GM19035 (cell line): ENCODE measurements around the gene CD58.
"Not testable (repeated sequence)": the region's sequence is repeated elsewhere in the genome, so short reads cannot be mapped to it uniquely, and the experiment has no call there.

ENCODE experiments used
- ATAC-seq: cut with Tn5 transposase; IDR thresholded peaks from one replicate; pipeline ENCODE4 v1.9.1; 2021; ENCODE audit not compliant: unreplicated experiment

CD58 gene

GRCh38 chr1:116570358-116571214, at the start of gene CD58:
TSS of gene CD58 (minus strand) at chr1:116571026. CDS start at chr1:116570972, 54 bp downstream.
- peak; percentile 64 for ATAC-seq

- ATAC-seq, result not testable (repeated sequence)
These were observed 49.6 kb upstream of the CD58 start for GRCh38 chr1:116620392-116620791.

GRCh38 chr1:116619106-116619505, 48.3 kb upstream of the CD58 start:
- ATAC-seq, result not testable (repeated sequence)

GRCh38 chr1:116617808-116618207, 47.0 kb upstream of the CD58 start:
- not testable (repeated sequence) for ATAC-seq

GRCh38 chr1:116613825-116614224, 43.0 kb upstream of the CD58 start:
- not testable (repeated sequence) for ATAC-seq

- ATAC-seq, result not testable (repeated sequence)
These were observed 39.1 kb upstream of the CD58 start for GRCh38 chr1:116609801-116610371.

- ATAC-seq, result not testable (repeated sequence)
These were observed 38.0 kb upstream of the CD58 start for GRCh38 chr1:116608841-116609240.

- ATAC-seq, result not testable (repeated sequence)
These were observed 37.3 kb upstream of the CD58 start for GRCh38 chr1:116608151-116608550.

GRCh38 chr1:116607463-116607862, 36.6 kb upstream of the CD58 start:
- ATAC-seq, result not testable (repeated sequence)

- not testable (repeated sequence) for ATAC-seq
These were observed 35.2 kb upstream of the CD58 start for GRCh38 chr1:116606067-116606466.

- ATAC-seq, result no peak
These were observed 34.5 kb upstream of the CD58 start for GRCh38 chr1:116605315-116605714.

GRCh38 chr1:116604408-116604807, 33.6 kb upstream of the CD58 start:
- not testable (repeated sequence) for ATAC-seq

GRCh38 chr1:116603646-116604045, 32.8 kb upstream of the CD58 start:
- ATAC-seq, result not testable (repeated sequence)

- not testable (repeated sequence) for ATAC-seq
These were observed 28.5 kb upstream of the CD58 start for GRCh38 chr1:116599369-116599768.

GRCh38 chr1:116598420-116599036, 27.7 kb upstream of the CD58 start:
- not testable (repeated sequence) for ATAC-seq

- peak; percentile 84 for ATAC-seq
These were observed 26.6 kb upstream of the CD58 start for GRCh38 chr1:116597388-116597787.

GRCh38 chr1:116596742-116597307, 26.0 kb upstream of the CD58 start:
- ATAC-seq, result not testable (repeated sequence)

- not testable (repeated sequence) for ATAC-seq
These were observed 25.3 kb upstream of the CD58 start for GRCh38 chr1:116595946-116596741.

GRCh38 chr1:116595065-116595840, 24.4 kb upstream of the CD58 start:
- ATAC-seq, result not testable (repeated sequence)

- ATAC-seq, result not testable (repeated sequence)
These were observed 23.2 kb upstream of the CD58 start for GRCh38 chr1:116593977-116594376.
